WTC11 (cell line): ENCODE data around the gene TTLL5. TPM values are rescaled to one million over a fixed set of nuclear protein-coding genes. Genes with fewer than 3 reads are reported as not detected.
A peak's percentile ranks its signal among the peaks of the same experiment; 100 is the strongest.

Experiments used
- ATAC-seq: fragments of 200-7000 bp; cut with Tn5 transposase; 2 replicates; pipeline ENCODE4 v1.10.0; 2021; ENCODE audit warnings: mild to moderate bottlenecking, moderate library complexity
- CTCF ChIA-PET: fragments of 300-600 bp; sonication (Branson Sonifier 250); formaldehyde crosslinking; loops from one replicate; lab custom pipeline; 2021; ENCODE audit warnings: antibody characterized with exemption; lab: Charles Lee
- POLR2A ChIA-PET: fragments of 350-600 bp; sonication (Branson Sonifier 250); formaldehyde crosslinking; loops from one replicate; lab custom pipeline; 2021; ENCODE audit warnings: antibody characterized with exemption; lab: Charles Lee
- DNase-seq: peaks from one replicate; pipeline ENCODE4 v3.0.0; 2021; ENCODE audit warnings: low spot score
- H3K27ac Mint-ChIP-seq: 2 replicates; pipeline ENCODE4 v1.8.0; 2021; ENCODE audit warnings: mixed read lengths
- H3K27me3 Mint-ChIP-seq: 2 replicates; pipeline ENCODE4 v1.8.0; 2021; ENCODE audit warnings: low read depth, mild to moderate bottlenecking, moderate library complexity, mixed read lengths
- H3K36me3 Mint-ChIP-seq: 2 replicates; pipeline ENCODE4 v1.8.0; 2021; ENCODE audit warnings: mixed read lengths
- H3K4me1 Mint-ChIP-seq: 2 replicates; pipeline ENCODE4 v1.8.0; 2022; ENCODE audit warnings: mixed read lengths
- H3K4me3 Mint-ChIP-seq: 2 replicates; pipeline ENCODE4 v1.8.0; 2021; ENCODE audit warnings: mild to moderate bottlenecking, moderate library complexity, mixed read lengths
- H3K9me3 Mint-ChIP-seq: 2 replicates; pipeline ENCODE4 v1.8.0; 2021; ENCODE audit warnings: mixed read lengths
- CREB1 ChIP-seq: sonication (generic); formaldehyde crosslinking; IDR thresholded peaks from 2 replicates; pipeline ENCODE4 v1.8.0; 2023; ENCODE audit warnings: mild to moderate bottlenecking, missing genetic modification reagents
- CREM ChIP-seq: sonication (generic); formaldehyde crosslinking; IDR thresholded peaks from 2 replicates; pipeline ENCODE4 v1.8.1; 2022; ENCODE audit warnings: mild to moderate bottlenecking, missing genetic modification reagents, moderate library complexity
- CTCF ChIP-seq: fragments of 200-600 bp; IDR thresholded peaks from 2 replicates; pipeline ENCODE4 v1.8.0; 2022; ENCODE audit warnings: antibody characterized with exemption
- ETV6 ChIP-seq: sonication (generic); formaldehyde crosslinking; IDR thresholded peaks from 2 replicates; pipeline ENCODE4 v1.8.1; 2022; ENCODE audit warnings: mild to moderate bottlenecking, missing genetic modification reagents
- GABPB1 ChIP-seq: sonication (generic); formaldehyde crosslinking; IDR thresholded peaks from 2 replicates; pipeline ENCODE4 v1.8.1; 2023; ENCODE audit warnings: mild to moderate bottlenecking, missing genetic modification reagents
- GRHL2 ChIP-seq: fragments of 250-450 bp; sonication (Bioruptor Pico); IDR thresholded peaks from 2 replicates; pipeline ENCODE4 v1.8.0; 2022; ENCODE audit warnings: mild to moderate bottlenecking, moderate library complexity; ENCODE audit not compliant: insufficient replicate concordance, severe bottlenecking
- HMGA2 ChIP-seq: fragments of 250-450 bp; sonication (Bioruptor Pico); IDR thresholded peaks from 2 replicates; pipeline ENCODE4 v1.4.0; 2021; ENCODE audit warnings: mild to moderate bottlenecking, moderate library complexity
- JAZF1 ChIP-seq: fragments of 250-450 bp; sonication (Bioruptor Pico); IDR thresholded peaks from 2 replicates; pipeline ENCODE4 v1.9.0; 2021; ENCODE audit warnings: moderate library complexity, mild to moderate bottlenecking, inconsistent platforms
- MAX ChIP-seq: sonication (generic); formaldehyde crosslinking; IDR thresholded peaks from 2 replicates; pipeline ENCODE4 v1.8.0; 2022; ENCODE audit warnings: mild to moderate bottlenecking, missing genetic modification reagents
- NR2C2 ChIP-seq: sonication (generic); formaldehyde crosslinking; IDR thresholded peaks from 2 replicates; pipeline ENCODE4 v1.8.0; 2022; ENCODE audit warnings: mild to moderate bottlenecking, missing genetic modification reagents
- RORB ChIP-seq: fragments of 250-450 bp; sonication (Bioruptor Pico); IDR thresholded peaks from 2 replicates; pipeline ENCODE4 v1.9.0; 2021; ENCODE audit warnings: mild to moderate bottlenecking
- SMAD4 ChIP-seq: sonication (generic); formaldehyde crosslinking; IDR thresholded peaks from 2 replicates; pipeline ENCODE4 v1.8.0; 2022; ENCODE audit warnings: mild to moderate bottlenecking, missing genetic modification reagents
- SP1 ChIP-seq: sonication (generic); formaldehyde crosslinking; conservative IDR thresholded peaks from 2 replicates; pipeline ENCODE4 v1.8.1; 2022; ENCODE audit warnings: missing genetic modification reagents
- TEAD4 ChIP-seq: sonication (generic); formaldehyde crosslinking; IDR thresholded peaks from 2 replicates; pipeline ENCODE4 v1.8.0; 2022; ENCODE audit warnings: mild to moderate bottlenecking, missing genetic modification reagents
- TP53 ChIP-seq: sonication (generic); formaldehyde crosslinking; IDR thresholded peaks from 2 replicates; pipeline ENCODE4 v1.8.1; 2023; ENCODE audit warnings: mild to moderate bottlenecking, missing genetic modification reagents
- USF1 ChIP-seq: sonication (generic); formaldehyde crosslinking; IDR thresholded peaks from 2 replicates; pipeline ENCODE4 v1.8.0; 2022; ENCODE audit warnings: mild to moderate bottlenecking, missing genetic modification reagents
- ZNF138 ChIP-seq: sonication (generic); formaldehyde crosslinking; conservative IDR thresholded peaks from 2 replicates; pipeline ENCODE4 v1.8.1; 2022; ENCODE audit warnings: mild to moderate bottlenecking, moderate library complexity, missing genetic modification reagents
- ZNF232 ChIP-seq: sonication (generic); formaldehyde crosslinking; IDR thresholded peaks from 2 replicates; pipeline ENCODE4 v1.8.0; 2022; ENCODE audit warnings: mild to moderate bottlenecking, missing genetic modification reagents
- ZNF396 ChIP-seq: fragments of 250-450 bp; sonication (Bioruptor Pico); IDR thresholded peaks from 2 replicates; pipeline ENCODE4 v1.8.0; 2021; ENCODE audit warnings: mild to moderate bottlenecking, moderate library complexity, borderline replicate concordance
- ZNF423 ChIP-seq: fragments of 250-450 bp; sonication (Bioruptor Pico); IDR thresholded peaks from 2 replicates; pipeline ENCODE4 v2.1.2; 2022; ENCODE audit warnings: mild to moderate bottlenecking, moderate library complexity
- total RNA-seq: library from RNA; stranded (reverse); gene quantifications from 3 replicates; pipeline ENCODE4 v1.2.3, GENCODE V29; 2021
- TF ChIP-seq, protein P1 (sequence below): sonication (generic); formaldehyde crosslinking; conservative IDR thresholded peaks from 2 replicates; pipeline ENCODE4 v1.8.1; 2022; ENCODE audit warnings: mild to moderate bottlenecking, missing genetic modification reagents
- TF ChIP-seq, protein P2 (sequence below): fragments of 250-450 bp; sonication (Bioruptor Pico); IDR thresholded peaks from 2 replicates; pipeline ENCODE4 v1.9.0; 2021; ENCODE audit warnings: mild to moderate bottlenecking, borderline replicate concordance
- TF ChIP-seq, protein P3 (sequence below): sonication (generic); formaldehyde crosslinking; IDR thresholded peaks from 2 replicates; pipeline ENCODE4 v1.8.1; 2023; ENCODE audit warnings: mild to moderate bottlenecking, missing genetic modification reagents

The TTLL5 gene
- total RNA-seq, 1 experiment from 2014 or later: 39.6 TPM

DNA sequence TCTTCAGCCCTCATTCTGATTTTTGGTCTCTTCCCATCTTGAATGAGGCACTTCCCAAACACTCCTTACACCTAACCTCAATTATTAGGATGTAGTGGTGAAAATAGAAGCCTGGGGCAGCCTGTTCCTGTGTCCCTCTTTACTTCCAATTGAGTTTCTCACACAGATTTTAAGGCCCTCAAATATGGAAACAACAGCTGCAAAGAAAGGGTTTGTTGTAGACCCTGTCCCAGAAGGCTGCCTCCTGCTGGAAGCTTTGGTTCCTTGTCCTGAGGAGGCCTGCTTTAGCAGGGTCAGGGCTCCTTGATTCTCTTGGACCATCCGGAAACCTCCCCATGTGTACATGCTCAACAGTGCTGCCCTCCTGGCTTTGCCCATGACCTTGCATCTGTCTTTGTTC, 219.5 kb downstream of the TTLL5 start (continued):
- TF ChIP-seq MAX (CRISPR knock-in tag) (no peak), GRHL2 (CRISPR knock-in tag) (no peak)

DNA sequence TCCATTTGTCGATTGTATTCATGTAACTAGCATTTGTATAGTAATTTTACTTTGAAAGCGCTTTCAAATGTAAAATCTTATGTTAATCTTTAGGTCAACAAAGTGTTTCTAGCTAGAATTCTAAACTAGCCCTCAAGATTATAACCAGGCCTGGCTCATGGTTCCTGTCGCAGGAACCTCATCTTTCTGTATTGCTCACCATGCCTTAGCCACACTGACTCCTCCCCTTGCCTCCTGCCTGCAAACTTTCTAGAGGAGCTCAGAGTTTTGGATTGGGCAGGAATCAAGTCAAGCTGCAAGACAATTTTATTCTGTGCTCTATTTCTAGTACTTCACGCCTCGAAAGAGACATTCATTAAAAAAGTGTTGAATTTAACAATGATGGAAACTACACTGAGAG, 220.9 kb downstream of the TTLL5 start:
- Mint-ChIP-seq H3K27me3 (no peaks in the 10 kb centered on the region), H3K4me3 (no peak overlapping the region), H3K36me3 (peaks cover 9% of the 10 kb centered on the region), H3K4me1 (peaks cover 21% of the 10 kb centered on the region), H3K27ac (no peak overlapping the region), H3K9me3 (no peaks in the 10 kb centered on the region)
- ChIA-PET CTCF (interaction anchor here (0.7 to 3.4 kb wide), 6 partner anchors 21 to 173 kb away, joined by 3 to 15 read pairs (median 8); no protein-coding TSS in a partner anchor), POLR2A (no interaction called here)
- TF ChIP-seq ZNF423 (CRISPR knock-in tag): no peak
- no peak for TF ChIP-seq HMGA2 (CRISPR knock-in tag)
- TF ChIP-seq, protein P1, sequence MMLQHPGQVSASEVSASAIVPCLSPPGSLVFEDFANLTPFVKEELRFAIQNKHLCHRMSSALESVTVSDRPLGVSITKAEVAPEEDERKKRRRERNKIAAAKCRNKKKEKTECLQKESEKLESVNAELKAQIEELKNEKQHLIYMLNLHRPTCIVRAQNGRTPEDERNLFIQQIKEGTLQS: no peak
- TF ChIP-seq GRHL2 (CRISPR knock-in tag): no peak
- no peak for TF ChIP-seq CTCF
- no peak for TF ChIP-seq SMAD4
- no peak for TF ChIP-seq ZNF138 (CRISPR knock-in tag)
- TF ChIP-seq, protein P2, sequence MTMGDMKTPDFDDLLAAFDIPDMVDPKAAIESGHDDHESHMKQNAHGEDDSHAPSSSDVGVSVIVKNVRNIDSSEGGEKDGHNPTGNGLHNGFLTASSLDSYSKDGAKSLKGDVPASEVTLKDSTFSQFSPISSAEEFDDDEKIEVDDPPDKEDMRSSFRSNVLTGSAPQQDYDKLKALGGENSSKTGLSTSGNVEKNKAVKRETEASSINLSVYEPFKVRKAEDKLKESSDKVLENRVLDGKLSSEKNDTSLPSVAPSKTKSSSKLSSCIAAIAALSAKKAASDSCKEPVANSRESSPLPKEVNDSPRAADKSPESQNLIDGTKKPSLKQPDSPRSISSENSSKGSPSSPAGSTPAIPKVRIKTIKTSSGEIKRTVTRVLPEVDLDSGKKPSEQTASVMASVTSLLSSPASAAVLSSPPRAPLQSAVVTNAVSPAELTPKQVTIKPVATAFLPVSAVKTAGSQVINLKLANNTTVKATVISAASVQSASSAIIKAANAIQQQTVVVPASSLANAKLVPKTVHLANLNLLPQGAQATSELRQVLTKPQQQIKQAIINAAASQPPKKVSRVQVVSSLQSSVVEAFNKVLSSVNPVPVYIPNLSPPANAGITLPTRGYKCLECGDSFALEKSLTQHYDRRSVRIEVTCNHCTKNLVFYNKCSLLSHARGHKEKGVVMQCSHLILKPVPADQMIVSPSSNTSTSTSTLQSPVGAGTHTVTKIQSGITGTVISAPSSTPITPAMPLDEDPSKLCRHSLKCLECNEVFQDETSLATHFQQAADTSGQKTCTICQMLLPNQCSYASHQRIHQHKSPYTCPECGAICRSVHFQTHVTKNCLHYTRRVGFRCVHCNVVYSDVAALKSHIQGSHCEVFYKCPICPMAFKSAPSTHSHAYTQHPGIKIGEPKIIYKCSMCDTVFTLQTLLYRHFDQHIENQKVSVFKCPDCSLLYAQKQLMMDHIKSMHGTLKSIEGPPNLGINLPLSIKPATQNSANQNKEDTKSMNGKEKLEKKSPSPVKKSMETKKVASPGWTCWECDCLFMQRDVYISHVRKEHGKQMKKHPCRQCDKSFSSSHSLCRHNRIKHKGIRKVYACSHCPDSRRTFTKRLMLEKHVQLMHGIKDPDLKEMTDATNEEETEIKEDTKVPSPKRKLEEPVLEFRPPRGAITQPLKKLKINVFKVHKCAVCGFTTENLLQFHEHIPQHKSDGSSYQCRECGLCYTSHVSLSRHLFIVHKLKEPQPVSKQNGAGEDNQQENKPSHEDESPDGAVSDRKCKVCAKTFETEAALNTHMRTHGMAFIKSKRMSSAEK (CRISPR knock-in tag): no peak
- ATAC-seq (peak; percentile 38; the same call in 1 of the 2 replicates), DNase-seq (no peak)

GRCh38 chr14:75884198-75884611, 223.2 kb downstream of the TTLL5 start:
- H3K4me3 Mint-ChIP-seq: no peak overlapping the region
- ChIA-PET POLR2A (no interaction called here), CTCF (interaction anchor here (0.6 to 2.8 kb wide), 13 partner anchors 10 to 323 kb away, joined by 3 to 12 read pairs (median 5); partner anchors contain the start of gene TGFB3)
- DNase-seq (no peak), ATAC-seq (peak; percentile 69)
- no peaks in the 10 kb centered on the region for H3K9me3 Mint-ChIP-seq
- H3K36me3 Mint-ChIP-seq: peaks cover 9% of the 10 kb centered on the region
- no peaks in the 10 kb centered on the region for H3K27me3 Mint-ChIP-seq
- peaks cover 21% of the 10 kb centered on the region for H3K4me1 Mint-ChIP-seq
- H3K27ac Mint-ChIP-seq: 0 out of 2 replicates have a peak overlapping the region, but pooled peaks have one; percentile 35
- TF ChIP-seq, protein P3, sequence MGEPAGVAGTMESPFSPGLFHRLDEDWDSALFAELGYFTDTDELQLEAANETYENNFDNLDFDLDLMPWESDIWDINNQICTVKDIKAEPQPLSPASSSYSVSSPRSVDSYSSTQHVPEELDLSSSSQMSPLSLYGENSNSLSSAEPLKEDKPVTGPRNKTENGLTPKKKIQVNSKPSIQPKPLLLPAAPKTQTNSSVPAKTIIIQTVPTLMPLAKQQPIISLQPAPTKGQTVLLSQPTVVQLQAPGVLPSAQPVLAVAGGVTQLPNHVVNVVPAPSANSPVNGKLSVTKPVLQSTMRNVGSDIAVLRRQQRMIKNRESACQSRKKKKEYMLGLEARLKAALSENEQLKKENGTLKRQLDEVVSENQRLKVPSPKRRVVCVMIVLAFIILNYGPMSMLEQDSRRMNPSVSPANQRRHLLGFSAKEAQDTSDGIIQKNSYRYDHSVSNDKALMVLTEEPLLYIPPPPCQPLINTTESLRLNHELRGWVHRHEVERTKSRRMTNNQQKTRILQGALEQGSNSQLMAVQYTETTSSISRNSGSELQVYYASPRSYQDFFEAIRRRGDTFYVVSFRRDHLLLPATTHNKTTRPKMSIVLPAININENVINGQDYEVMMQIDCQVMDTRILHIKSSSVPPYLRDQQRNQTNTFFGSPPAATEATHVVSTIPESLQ (CRISPR knock-in tag): no peak
- no peak for TF ChIP-seq JAZF1 (CRISPR knock-in tag)
- no peak for TF ChIP-seq GABPB1 (CRISPR knock-in tag)
- no peak for TF ChIP-seq USF1 (CRISPR knock-in tag)
- no peak for TF ChIP-seq ZNF232 (CRISPR knock-in tag)
- no peak for TF ChIP-seq NR2C2 (CRISPR knock-in tag)
- TF ChIP-seq SMAD4: no peak
- no peak for TF ChIP-seq TEAD4 (CRISPR knock-in tag)
- TF ChIP-seq ZNF396 (CRISPR knock-in tag): no peak
- TF ChIP-seq TP53 (CRISPR knock-in tag): no peak
- no peak for TF ChIP-seq RORB (CRISPR knock-in tag)
- no peak for TF ChIP-seq CREM (CRISPR knock-in tag)
- TF ChIP-seq CREB1 (CRISPR knock-in tag): no peak
- no peak for TF ChIP-seq SP1 (CRISPR knock-in tag)
- TF ChIP-seq ETV6 (CRISPR knock-in tag): no peak
